Measurements from ENCODE around the gene ABR.

DNA sequence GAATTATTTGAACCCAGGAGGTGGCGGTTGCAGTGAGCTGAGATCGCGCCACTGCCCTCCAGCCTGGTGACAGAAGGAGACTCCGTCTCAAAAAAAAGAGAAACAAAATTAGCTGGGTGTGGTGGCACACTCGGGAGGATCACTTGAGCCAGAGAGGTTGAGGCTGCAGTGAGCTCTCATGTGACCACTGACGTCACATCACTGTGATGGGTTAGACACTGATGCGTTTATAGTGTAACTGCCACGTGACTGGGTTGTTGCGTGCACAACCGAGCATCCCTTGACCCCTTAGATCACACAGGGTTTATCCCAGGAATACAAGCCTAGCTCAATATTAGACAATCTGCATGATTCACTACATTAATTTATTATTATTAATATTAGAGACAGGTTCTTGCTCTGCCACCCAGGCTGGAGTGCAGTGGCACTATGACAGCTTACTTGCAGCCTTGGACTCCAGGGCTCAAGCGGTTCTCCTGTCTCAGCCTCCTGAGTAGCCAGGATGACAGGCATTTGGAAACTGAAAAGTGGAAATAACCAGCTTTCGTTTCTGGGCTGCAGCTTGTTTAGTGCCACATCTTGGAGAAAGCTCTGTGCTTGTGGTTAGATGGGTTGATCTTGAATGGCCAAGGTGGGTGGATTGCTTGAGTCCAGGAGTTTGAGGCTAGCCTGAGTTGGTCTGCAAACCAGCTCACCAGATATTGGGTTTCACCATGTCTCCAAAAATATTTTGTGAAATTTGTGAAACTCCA lies 26.4 kb upstream of the ABR start:
- TF ChIP-seq, protein P1, sequence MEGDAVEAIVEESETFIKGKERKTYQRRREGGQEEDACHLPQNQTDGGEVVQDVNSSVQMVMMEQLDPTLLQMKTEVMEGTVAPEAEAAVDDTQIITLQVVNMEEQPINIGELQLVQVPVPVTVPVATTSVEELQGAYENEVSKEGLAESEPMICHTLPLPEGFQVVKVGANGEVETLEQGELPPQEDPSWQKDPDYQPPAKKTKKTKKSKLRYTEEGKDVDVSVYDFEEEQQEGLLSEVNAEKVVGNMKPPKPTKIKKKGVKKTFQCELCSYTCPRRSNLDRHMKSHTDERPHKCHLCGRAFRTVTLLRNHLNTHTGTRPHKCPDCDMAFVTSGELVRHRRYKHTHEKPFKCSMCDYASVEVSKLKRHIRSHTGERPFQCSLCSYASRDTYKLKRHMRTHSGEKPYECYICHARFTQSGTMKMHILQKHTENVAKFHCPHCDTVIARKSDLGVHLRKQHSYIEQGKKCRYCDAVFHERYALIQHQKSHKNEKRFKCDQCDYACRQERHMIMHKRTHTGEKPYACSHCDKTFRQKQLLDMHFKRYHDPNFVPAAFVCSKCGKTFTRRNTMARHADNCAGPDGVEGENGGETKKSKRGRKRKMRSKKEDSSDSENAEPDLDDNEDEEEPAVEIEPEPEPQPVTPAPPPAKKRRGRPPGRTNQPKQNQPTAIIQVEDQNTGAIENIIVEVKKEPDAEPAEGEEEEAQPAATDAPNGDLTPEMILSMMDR (IDR thresholded peaks at IDR 0.05; ENCODE audit: low read depth, low read length, missing input control): no peak
- TF ChIP-seq, protein P2, sequence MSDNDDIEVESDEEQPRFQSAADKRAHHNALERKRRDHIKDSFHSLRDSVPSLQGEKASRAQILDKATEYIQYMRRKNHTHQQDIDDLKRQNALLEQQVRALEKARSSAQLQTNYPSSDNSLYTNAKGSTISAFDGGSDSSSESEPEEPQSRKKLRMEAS (IDR thresholded peaks at IDR 0.05): no peak
- TF ChIP-seq YY1 (IDR thresholded peaks at IDR 0.05): no peak

Data from liver (tissue), 2 donors.